H1 (cell line): ENCODE measurements around the gene JAG2. TPM values are rescaled to one million over a fixed set of nuclear protein-coding genes. Genes with fewer than 3 reads are reported as not detected.

Experiments used
- CTCF ChIA-PET: fragments of 300-600 bp; sonication (Branson Sonifier 250); formaldehyde crosslinking; loops from one replicate; lab custom pipeline; 2021; ENCODE audit not compliant: partially characterized antibody; lab: Charles Lee
- POLR2A ChIA-PET: fragments of 300-600 bp; sonication (Branson Sonifier 250); formaldehyde crosslinking; loops from one replicate; lab custom pipeline; 2021; ENCODE audit warnings: inconsistent platforms; ENCODE audit not compliant: partially characterized antibody; lab: Charles Lee
- DNase-seq, 2 experiments: peaks; one replicate each; pipeline versions ENCODE4 v3.0.0 to v3.0.0-alpha.2; 2010 to 2022; ENCODE audit warnings: low spot score in 2 of 2, low read depth in 1 of 2, mixed read lengths in 1 of 2
- FAIRE-seq: peaks from 2 replicates; lab custom pipeline; 2011; peaks lifted over from hg19 to GRCh38; lab: Jason Lieb, UNC
- H2AFZ ChIP-seq: 2 replicates; pipeline ENCODE4 v1.8.1; 2012; ENCODE audit warnings: low read length, inconsistent platforms
- H2AK5ac ChIP-seq: 2 replicates; pipeline ENCODE4 v1.6.1; 2013; ENCODE audit warnings: low read depth, low read length
- H2BK120ac ChIP-seq: replicated peaks from 2 replicates; pipeline ENCODE3; 2013; ENCODE audit warnings: low read depth, low read length, inconsistent platforms
- H2BK12ac ChIP-seq: 2 replicates; pipeline ENCODE4 v1.6.1; 2013; ENCODE audit warnings: low read depth, low read length
- H2BK15ac ChIP-seq: 2 replicates; pipeline ENCODE4 v1.6.1; 2013; ENCODE audit warnings: low read length
- H2BK20ac ChIP-seq: 2 replicates; pipeline ENCODE4 v1.6.1; 2013; ENCODE audit warnings: low read length
- H2BK5ac ChIP-seq: 2 replicates; pipeline ENCODE4 v1.6.1; 2013; ENCODE audit warnings: low read depth, low read length
- H3K14ac ChIP-seq: 2 replicates; pipeline ENCODE4 v1.6.1; 2013; ENCODE audit warnings: inconsistent platforms; ENCODE audit not compliant: insufficient read length
- H3K18ac ChIP-seq: 2 replicates; pipeline ENCODE4 v1.6.1; 2013; ENCODE audit warnings: low read length; ENCODE audit errors: extremely low read depth
- H3K23ac ChIP-seq: 2 replicates; pipeline ENCODE4 v1.6.1; 2013; ENCODE audit warnings: inconsistent platforms; ENCODE audit not compliant: insufficient read length
- H3K23me2 ChIP-seq: 2 replicates; pipeline ENCODE4 v1.6.1; 2013; ENCODE audit warnings: low read depth, low read length
- H3K27ac ChIP-seq: 2 replicates; pipeline ENCODE4 v1.6.1; 2011; ENCODE audit warnings: low read depth, low read length, inconsistent platforms
- H3K27me3 ChIP-seq, 4 experiments: replicated peaks in 1 of 4; 1 replicate in 1 of 4; 2 replicates in 3 of 4; pipeline versions ENCODE4 v1.6.1 to v1.8.1; 2011 to 2013; ENCODE audit warnings: low read length in 3 of 4, mild to moderate bottlenecking in 3 of 4, inconsistent platforms in 2 of 4, mixed read lengths in 2 of 4, moderate library complexity in 1 of 4; ENCODE audit not compliant: control insufficient read depth in 3 of 4, insufficient read depth in 3 of 4; ENCODE audit errors: extremely low read depth in 1 of 4
- H3K36me3 ChIP-seq, 4 experiments: 2 replicates each; pipeline versions ENCODE4 v1.6.1 to v1.8.1; 2011 to 2013; ENCODE audit warnings: mild to moderate bottlenecking in 4 of 4, low read length in 3 of 4, moderate library complexity in 2 of 4, control low read depth in 1 of 4, inconsistent platforms in 1 of 4; ENCODE audit not compliant: insufficient read depth in 4 of 4, control insufficient read depth in 2 of 4
- H3K4ac ChIP-seq: replicated peaks from 2 replicates; pipeline ENCODE3; 2013; ENCODE audit warnings: low read length, low read depth, mixed read lengths, inconsistent platforms; ENCODE audit not compliant: insufficient read length
- H3K4me1 ChIP-seq, 4 experiments: replicated peaks in 1 of 4; 1 replicate in 1 of 4; 2 replicates in 3 of 4; pipeline versions ENCODE4 v1.6.1 to v1.8.1; 2011 to 2013; ENCODE audit warnings: low read length in 3 of 4, inconsistent platforms in 2 of 4, mixed read lengths in 1 of 4; ENCODE audit not compliant: insufficient read depth in 4 of 4, control insufficient read depth in 3 of 4
- H3K4me2 ChIP-seq, 2 experiments: 2 replicates each; pipeline versions ENCODE4 v1.6.1 to v1.8.1; 2011 to 2013; ENCODE audit warnings: low read depth in 2 of 2, low read length in 2 of 2, control low read depth in 1 of 2, inconsistent platforms in 1 of 2, mild to moderate bottlenecking in 1 of 2; ENCODE audit not compliant: insufficient read depth in 1 of 2
- H3K4me3 ChIP-seq, 4 experiments: fragments of 200-600, 300-600 bp in 1 of 4; sonication (generic), shearing (Covaris generic), sonication (Bioruptor Twin) in 1 of 4; 2 replicates each; pipeline versions ENCODE4 v1.5.1 to v1.8.1; 2011 to 2016; ENCODE audit warnings: low read length in 4 of 4, low read depth in 3 of 4, control low read depth in 2 of 4, inconsistent platforms in 2 of 4, mild to moderate bottlenecking in 2 of 4, mixed read lengths in 1 of 4, moderate library complexity in 1 of 4; ENCODE audit not compliant: insufficient read depth in 2 of 4; ENCODE audit errors: extremely low read depth in 1 of 4
- H3K56ac ChIP-seq: replicated peaks from 2 replicates; pipeline ENCODE3; 2013; ENCODE audit warnings: low read depth, mild to moderate bottlenecking, mixed read lengths, low read length, inconsistent platforms; ENCODE audit not compliant: insufficient read length
- H3K79me1 ChIP-seq: 2 replicates; pipeline ENCODE4 v1.6.1; 2013; ENCODE audit warnings: low read depth, low read length, control low read depth
- H3K79me2 ChIP-seq, 2 experiments: 2 replicates each; pipeline versions ENCODE4 v1.6.1 to v1.8.1; 2012 to 2013; ENCODE audit warnings: low read length in 2 of 2, mild to moderate bottlenecking in 2 of 2, inconsistent platforms in 1 of 2; ENCODE audit not compliant: insufficient read depth in 2 of 2, control insufficient read depth in 1 of 2
- H3K9ac ChIP-seq, 4 experiments: replicated peaks in 1 of 4; 1 replicate in 1 of 4; 2 replicates in 3 of 4; pipeline versions ENCODE4 v1.6.1 to v1.8.1; 2011 to 2013; ENCODE audit warnings: low read depth in 3 of 4, low read length in 3 of 4, control low read depth in 2 of 4, mild to moderate bottlenecking in 2 of 4, moderate library complexity in 2 of 4, inconsistent platforms in 1 of 4; ENCODE audit errors: extremely low read depth in 1 of 4
- H3K9me3 ChIP-seq, 2 experiments: 2 replicates each; pipeline versions ENCODE4 v1.6.1 to v1.8.1; 2012 to 2013; ENCODE audit warnings: mild to moderate bottlenecking in 2 of 2, moderate library complexity in 2 of 2, control low read depth in 1 of 2, inconsistent platforms in 1 of 2, low read depth in 1 of 2, low read length in 1 of 2, mixed read lengths in 1 of 2; ENCODE audit not compliant: insufficient read depth in 2 of 2
- H4K20me1 ChIP-seq, 2 experiments: replicated peaks in 1 of 2; 2 replicates each; pipeline versions ENCODE3 to v1.8.1; 2011 to 2013; ENCODE audit warnings: inconsistent platforms in 2 of 2, low read length in 2 of 2, mild to moderate bottlenecking in 1 of 2; ENCODE audit not compliant: insufficient read depth in 2 of 2, control insufficient read depth in 1 of 2
- H4K5ac ChIP-seq: 2 replicates; pipeline ENCODE4 v1.6.1; 2013; ENCODE audit warnings: low read length, low read depth, mixed read lengths, inconsistent platforms; ENCODE audit not compliant: insufficient read length
- H4K8ac ChIP-seq: 2 replicates; pipeline ENCODE4 v1.8.0; 2013; ENCODE audit warnings: mild to moderate bottlenecking, moderate library complexity, low read length, inconsistent platforms; ENCODE audit not compliant: insufficient read depth; ENCODE audit errors: extremely low read depth
- H4K91ac ChIP-seq: replicated peaks from 2 replicates; pipeline ENCODE3; 2013; ENCODE audit warnings: low read length, mixed read lengths, inconsistent platforms; ENCODE audit not compliant: insufficient read length
- ASH2L ChIP-seq: fragments of 200-600, 300-600 bp; sonication (generic); IDR thresholded peaks from one replicate; pipeline ENCODE4 v1.7.1; 2017; ENCODE audit warnings: low read length
- CBX8 ChIP-seq: fragments of 300-800, 300-1000 bp; sonication (generic); IDR thresholded peaks from 2 replicates; pipeline ENCODE4 v1.7.1; 2016; ENCODE audit warnings: low read depth, low read length, borderline replicate concordance
- CREB1 ChIP-seq: IDR thresholded peaks from 2 replicates; pipeline ENCODE4 v1.6.1; 2012; ENCODE audit warnings: inconsistent platforms
- EP300 ChIP-seq, 2 experiments: IDR thresholded peaks; 1 replicate in 1 of 2; 2 replicates in 1 of 2; pipeline ENCODE4 v1.6.1; 2011 to 2012; ENCODE audit warnings: low read depth in 2 of 2, low read length in 2 of 2, mild to moderate bottlenecking in 2 of 2, borderline replicate concordance in 1 of 2, inconsistent platforms in 1 of 2, moderate library complexity in 1 of 2
- GABPA ChIP-seq: IDR thresholded peaks from 2 replicates; pipeline ENCODE4 v1.6.1; 2011; ENCODE audit warnings: mild to moderate bottlenecking, low read length, moderate library complexity, borderline replicate concordance; ENCODE audit not compliant: insufficient read depth
- KDM4A ChIP-seq: IDR thresholded peaks from one replicate; pipeline ENCODE4 v1.7.1; 2012; ENCODE audit warnings: low read depth, mild to moderate bottlenecking, moderate library complexity, low read length, inconsistent platforms; ENCODE audit not compliant: severe bottlenecking
- NANOG ChIP-seq: IDR thresholded peaks from 2 replicates; pipeline ENCODE4 v1.6.1; 2011; ENCODE audit warnings: low read length, low read depth, mild to moderate bottlenecking, inconsistent platforms; ENCODE audit not compliant: insufficient read depth, poor library complexity, severe bottlenecking
- SIN3A ChIP-seq, 2 experiments: IDR thresholded peaks in 1 of 2; conservative IDR thresholded peaks in 1 of 2; 2 replicates each; pipeline ENCODE4 v1.6.1; 2011 to 2012; ENCODE audit warnings: low read length in 2 of 2, improper control_type of control experiment in 1 of 2, low read depth in 1 of 2, mild to moderate bottlenecking in 1 of 2
- SP4 ChIP-seq: IDR thresholded peaks from 2 replicates; pipeline ENCODE4 v1.6.1; 2012; ENCODE audit warnings: low read length, inconsistent platforms
- SRF ChIP-seq: IDR thresholded peaks from 2 replicates; pipeline ENCODE4 v1.6.1; 2011; ENCODE audit warnings: mild to moderate bottlenecking, low read depth, low read length, moderate library complexity
- TAF1 ChIP-seq: IDR thresholded peaks from 2 replicates; pipeline ENCODE4 v1.6.1; 2011; ENCODE audit warnings: mild to moderate bottlenecking, low read depth, low read length
- ZNF274 ChIP-seq: IDR thresholded peaks from 2 replicates; pipeline ENCODE4 v1.7.0; 2012; ENCODE audit warnings: low read length, borderline replicate concordance; ENCODE audit errors: extremely low read depth
- WGBS, 2 experiments: shearing (Covaris generic) in 1 of 2; methylation state at CpG; one replicate each; pipeline versions ENCODE4 v1.1.6 to v1.1.7; 2013 to 2015; ENCODE audit warnings: low lambda C conversion rate in 2 of 2, mixed read lengths in 2 of 2, inconsistent platforms in 1 of 2, low coverage in 1 of 2, missing lambda C conversion rate in 1 of 2; ENCODE audit not compliant: insufficient replicate concordance in 2 of 2, insufficient coverage in 1 of 2, insufficient read length in 1 of 2; ENCODE audit errors: extremely low coverage in 1 of 2, missing lambda C conversion rate in 1 of 2; 5-methylcytosine and 5-hydroxymethylcytosine counted together
- polyA plus RNA-seq, 7 experiments: library from polyadenylated mRNA; depleted of rRNA in 3 of 7; stranded (reverse) in 5 of 7; unstranded in 2 of 7; fragments of >200 nt in 5 of 7; fragments of 200-250 nt in 2 of 7; gene quantifications; 1 replicate in 5 of 7; 2 replicates in 1 of 7; 4 replicates in 1 of 7; pipeline versions ENCODE4 v1.2.1 to v1.2.3, GENCODE V29; 2011 to 2013; ENCODE audit warnings: missing spikeins in 2 of 7, mixed read lengths in 2 of 7
- total RNA-seq: library from RNA; stranded (reverse); fragmentation: NEBNext Ultra II Directional; extraction: Animal tissue kit (Norgen Biotek cat#: 25700); gene quantifications from 2 replicates; pipeline ENCODE4 v1.2.1, GENCODE V29; 2021

JAG2 gene
- total and polyA plus RNA-seq, 2 of the 8 experiments (the other 6 are each of a cell fraction or from before 2014, with no cell fraction given), result 2.8 to 6.2 TPM

- Histone ChIP-seq H3K18ac (no peak overlapping the region), H3K23ac (no peak overlapping the region), H4K5ac (no peak overlapping the region), H3K9me3 (no peaks in the 10 kb centered on the region), H3K23me2 (peaks cover 4% of the 10 kb centered on the region; the same call in 1 of the 2 replicates), H2AFZ (no peak overlapping the region), H4K91ac (no peak overlapping the region), H4K8ac (no peak overlapping the region; the same call in 1 of the 2 replicates), H4K20me1 (peaks cover 7 to 19% of the 10 kb centered on the region in 2 experiments), H3K14ac (no peak overlapping the region), H3K4me2 (no peak overlapping the region; a peak in 1 of 4 replicates), H3K27me3 (peaks cover 9 to 26% (median 18%) of the 10 kb centered on the region in 4 experiments), H2BK15ac (0 out of 2 replicates have a peak overlapping the region, but pooled peaks have one; percentile 61), H2BK120ac (no peak overlapping the region), H3K56ac (no peak overlapping the region), H3K79me2 (no peaks in the 10 kb centered on the region), H3K36me3 (no peaks in the 10 kb centered on the region), H3K27ac (no peak overlapping the region), H3K4ac (no peak overlapping the region), H3K4me1 (peaks cover 0 to 3% (median 1%) of the 10 kb centered on the region in 4 experiments; a peak in 4 of 7 replicates), H3K4me3 (no peak overlapping the region), H2BK20ac (no peak overlapping the region), H2BK12ac (no peak overlapping the region), H3K79me1 (peaks cover 5% of the 10 kb centered on the region), H3K9ac (no peak overlapping the region), H2AK5ac (no peak overlapping the region; the same call in 1 of the 2 replicates), H2BK5ac (no peak overlapping the region)
- POLR2A ChIA-PET, result interaction anchor here (0.6 to 1.5 kb wide), 2 partner anchors 15 to 83 kb away, joined by 3 to 4 read pairs; no protein-coding TSS in a partner anchor
- WGBS, 2 experiments, result 91% methylated on average over 9 of the region's 10 CpGs; no CpG with 5 or more reads in 1 of the 2 experiments
- DNase-seq (no peak), FAIRE-seq (no peak)
- CTCF ChIA-PET, result interaction anchor here (0.7 to 2.4 kb wide), 15 partner anchors 9 to 268 kb away, joined by 3 to 12 read pairs (median 4); no protein-coding TSS in a partner anchor
- TF ChIP-seq CREB1 (no peak), KDM4A (no peak), ASH2L (no peak), GABPA (no peak), SRF (no peak), TAF1 (no peak), CBX8 (no peak), NANOG (no peak), EP300 (IDR thresholded peaks at IDR 0.05; ENCODE audit: borderline replicate concordance in 1 of 2, low read depth in 2 of 2, low read length in 2 of 2) (no peak), SP4 (no peak), ZNF274 (no peak), SIN3A (conservative IDR thresholded peaks at IDR 0.05 in 1 of 2, IDR thresholded peaks at IDR 0.05 in 1 of 2; ENCODE audit: low read depth in 1 of 2, low read length in 2 of 2) (no peak)
These were observed 3.4 kb downstream of the JAG2 start for GRCh38 chr14:105165134-105165704.
